Omental fat pad (tissue), 4 donors: Measurements from ENCODE around the gene VPS29. TPM values are rescaled to one million over a fixed set of nuclear protein-coding genes. Genes with fewer than 3 reads are reported as not detected.

ENCODE experiments used
- ATAC-seq: fragments of 150-250 bp; one replicate; pipeline ENCODE4 v1.9.1; 2016; ENCODE audit warnings: mild to moderate bottlenecking, moderate library complexity; ENCODE audit not compliant: low FRiP score
- DNase-seq: peaks from one replicate; pipeline ENCODE4 v3.0.0-alpha.2; 2019; ENCODE audit warnings: low spot score
- CTCF ChIP-seq, 3 donors: fragments of 450-650 bp; IDR thresholded peaks; one replicate each; pipeline ENCODE4 v1.5.1; 2016 to 2017; ENCODE audit warnings: antibody characterized with exemption in 3 of 3, mild to moderate bottlenecking in 3 of 3, moderate library complexity in 2 of 3
- total RNA-seq, 4 donors: library from RNA; depleted of rRNA; stranded (reverse); fragments of >200 nt; gene quantifications; one replicate each; pipeline ENCODE4 v1.1.0, GENCODE V29; 2016

The VPS29 gene
- total RNA-seq, 4 donors from 2014 or later: 83.5 to 98.8 (median 86.8) TPM

DNA sequence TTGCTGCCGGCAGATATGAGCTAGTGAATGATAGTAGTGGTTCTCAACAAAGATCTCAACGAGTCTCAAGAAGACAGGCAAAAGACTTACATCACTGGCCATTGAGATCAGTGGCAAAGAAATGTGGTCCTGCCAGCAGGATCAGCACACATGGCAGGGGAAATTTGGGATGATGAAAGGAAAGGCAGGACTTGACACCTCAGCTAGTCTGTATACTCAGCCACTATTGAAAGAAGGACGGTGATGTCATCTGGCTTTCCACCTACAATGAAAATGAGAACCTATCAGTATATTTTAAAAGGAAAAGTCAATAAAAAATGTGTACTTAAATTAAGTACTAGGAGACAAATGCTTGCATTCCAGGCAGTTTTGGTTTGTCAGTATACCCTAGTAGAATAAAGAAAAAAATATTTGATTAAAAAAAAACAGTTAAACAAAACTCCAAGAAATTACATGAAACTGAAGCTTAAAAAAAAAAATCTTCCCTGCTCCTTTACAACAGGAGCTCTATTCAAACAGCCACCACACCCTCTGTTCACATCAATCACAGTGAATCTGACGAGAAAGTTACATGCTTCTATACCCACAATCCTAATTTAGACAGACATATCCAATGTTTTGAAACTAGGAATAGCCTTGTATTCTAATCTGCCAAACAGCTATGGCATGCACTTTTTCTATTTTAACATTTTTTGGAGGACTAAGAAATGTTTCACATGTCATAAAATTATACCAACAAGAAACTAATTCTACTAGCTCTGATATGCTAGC is 35.1 kb upstream of the VPS29 start:
- ATAC-seq (no peak), DNase-seq (no peak)
- no peak for TF ChIP-seq CTCF (IDR thresholded peaks at IDR 0.05)

- no peak for DNase-seq
- no peak for TF ChIP-seq CTCF (IDR thresholded peaks at IDR 0.05)
- ATAC-seq: no peak
Observed at GRCh38 chr12:110534811-110535210, 32.9 kb upstream of the VPS29 start.

- no peak for TF ChIP-seq CTCF (IDR thresholded peaks at IDR 0.05)
- ATAC-seq: no peak
- no peak for DNase-seq
Observed at GRCh38 chr12:110533607-110534006, 31.7 kb upstream of the VPS29 start.

GRCh38 chr12:110532644-110533043 is 30.7 kb upstream of the VPS29 start:
- no peak for TF ChIP-seq CTCF (IDR thresholded peaks at IDR 0.05)
- DNase-seq (no peak), ATAC-seq (no peak)

GRCh38 chr12:110531741-110532333 is 29.9 kb upstream of the VPS29 start:
- peak; percentile 79 for ATAC-seq
- no peak for DNase-seq
- TF ChIP-seq CTCF (IDR thresholded peaks at IDR 0.05): no peak

- DNase-seq (no peak), ATAC-seq (no peak)
- TF ChIP-seq CTCF (IDR thresholded peaks at IDR 0.05): no peak
Observed at GRCh38 chr12:110530511-110530910, 28.6 kb upstream of the VPS29 start.
